IPS DF 4.7 (cell line): Measurements from ENCODE around the gene PPP2R1A.

Experiments
- DNase-seq: peaks from one replicate; pipeline ENCODE4 v3.0.0-alpha.2; 2013; ENCODE audit warnings: low spot score; ENCODE audit errors: extremely low read depth

PPP2R1A gene

DNA sequence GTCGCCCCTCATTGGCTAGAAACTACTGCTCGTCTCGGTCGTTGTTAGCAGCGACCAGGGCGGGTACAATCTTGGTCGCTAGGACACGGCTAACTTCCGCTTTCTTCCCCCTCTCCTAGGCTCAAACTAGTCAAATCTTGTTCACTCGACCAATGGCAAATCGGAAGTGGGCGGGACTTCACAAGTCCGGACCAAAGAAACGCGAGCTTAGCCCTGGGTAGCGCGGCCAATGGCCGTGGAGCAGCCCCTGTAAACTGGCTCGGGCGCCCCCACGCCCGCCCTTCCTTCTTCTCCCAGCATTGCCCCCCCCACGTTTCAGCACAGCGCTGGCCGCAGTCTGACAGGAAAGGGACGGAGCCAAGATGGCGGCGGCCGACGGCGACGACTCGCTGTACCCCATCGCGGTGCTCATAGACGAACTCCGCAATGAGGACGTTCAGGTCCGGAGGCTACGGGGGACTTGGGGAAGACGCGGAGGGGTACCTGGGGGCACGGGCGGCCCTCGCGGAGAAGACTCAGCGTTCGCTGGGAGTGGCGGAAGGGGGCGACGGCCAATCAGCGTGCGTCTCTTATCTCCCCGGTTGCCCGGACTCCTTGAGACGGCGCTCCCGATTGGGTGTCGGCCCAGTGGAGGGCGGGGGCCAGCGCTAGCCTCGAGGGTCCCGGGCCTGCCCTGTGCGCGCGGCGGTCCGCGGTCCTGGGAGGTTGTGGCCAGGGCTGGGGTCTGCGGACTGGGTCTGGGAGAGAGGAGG, at the start of gene PPP2R1A:
Gene PPP2R1A (plus strand): TSS at position 318 of the 752 bp plus-strand sequence. CDS start 45 bp downstream, at position 363.
- DNase-seq, result peak; percentile 100

DNA sequence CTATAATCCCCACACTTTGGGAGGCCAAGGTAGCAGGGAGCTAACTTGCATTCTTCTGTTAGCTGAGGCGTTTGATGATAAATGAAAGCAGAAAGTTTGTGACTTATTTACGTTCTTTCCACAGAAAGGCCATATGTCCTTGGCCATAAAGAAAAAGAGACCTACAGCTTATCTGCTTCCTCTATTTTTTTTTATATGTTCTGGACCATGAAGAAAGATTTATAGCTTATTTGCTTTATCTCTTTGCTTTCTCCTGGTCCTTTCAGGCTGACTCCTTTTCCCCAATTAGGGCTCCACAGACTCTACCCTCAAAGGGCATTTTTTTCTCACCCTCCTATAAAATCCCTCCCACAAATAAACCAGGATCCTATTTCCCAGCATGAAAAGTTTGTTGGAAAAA, 48.6 kb upstream of the PPP2R1A start:
- no peak for DNase-seq

GRCh38 chr19:52142001-52142595, 47.8 kb upstream of the PPP2R1A start:
- DNase-seq, result no peak

DNA sequence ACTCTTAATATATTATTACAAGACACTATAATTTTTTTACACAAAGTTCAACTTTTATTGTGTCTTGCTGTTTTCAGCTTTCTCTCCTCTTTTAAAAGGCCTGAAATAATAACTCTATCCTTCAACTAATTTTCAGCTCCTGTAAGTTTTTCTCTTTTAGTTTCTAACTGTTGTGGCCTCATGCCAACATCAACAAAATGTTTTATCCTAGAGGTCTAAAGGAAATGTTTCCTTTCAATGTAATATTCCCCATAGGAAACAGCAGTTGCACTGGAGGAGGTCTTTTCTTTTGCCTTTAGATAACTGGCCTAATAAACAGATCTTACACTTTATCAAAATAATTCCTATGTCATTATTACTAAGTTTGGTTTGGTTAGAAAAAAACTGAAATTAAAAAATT, 41.6 kb upstream of the PPP2R1A start:
- no peak for DNase-seq

- no peak for DNase-seq
Observed at GRCh38 chr19:52155596-52156359, 34.1 kb upstream of the PPP2R1A start.

GRCh38 chr19:52170304-52170703, 19.5 kb upstream of the PPP2R1A start:
- no peak for DNase-seq

- DNase-seq, result no peak
Observed at GRCh38 chr19:52170863-52171320, 19.0 kb upstream of the PPP2R1A start.

- no peak for DNase-seq
Observed at GRCh38 chr19:52171321-52172169, 18.3 kb upstream of the PPP2R1A start, which contains the start of gene ZNF836. Gene ZNF836 (minus strand): TSS chr19:52171621. CDS start chr19:52168072, 3,549 bp downstream.

- no peak for DNase-seq
Observed at GRCh38 chr19:52172347-52172746, 17.5 kb upstream of the PPP2R1A start.

DNA sequence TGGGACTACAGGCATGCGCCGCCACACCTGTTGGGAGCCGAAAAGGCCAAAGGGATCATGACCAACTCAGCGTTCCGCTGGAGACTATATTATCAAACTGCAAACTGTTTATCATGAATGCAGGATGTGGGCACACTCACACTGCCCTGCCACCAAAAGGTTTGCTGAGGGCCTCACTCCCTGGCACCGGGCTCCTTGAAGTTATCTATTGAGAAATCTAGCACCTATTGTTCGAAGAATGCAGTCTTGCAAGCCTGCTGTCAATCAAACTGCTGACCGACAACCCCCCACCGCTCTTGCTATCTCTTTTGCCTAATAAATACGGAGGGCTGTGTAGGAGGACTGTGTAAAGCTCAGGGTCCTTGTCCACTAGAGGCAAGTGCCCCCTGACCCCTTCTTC, 13.3 kb upstream of the PPP2R1A start:
- DNase-seq, result no peak

DNA sequence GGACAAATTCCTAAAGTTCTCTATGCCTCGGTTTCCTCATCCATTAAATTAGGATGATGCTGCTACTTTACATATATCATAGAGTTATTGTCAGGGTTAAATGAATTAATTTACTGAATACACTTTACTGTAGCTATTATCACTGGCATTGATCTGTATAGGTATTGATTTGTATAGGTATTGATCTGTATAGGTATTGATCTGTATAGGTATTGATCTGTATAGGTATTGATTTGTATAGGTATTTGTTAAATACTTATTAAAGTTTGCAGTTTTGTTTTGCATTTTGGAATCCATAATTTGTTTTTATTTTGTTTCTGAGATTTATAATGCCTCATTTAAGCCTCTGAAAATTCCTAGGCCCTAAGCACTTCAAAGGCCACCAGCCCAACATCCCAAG, 2.4 kb upstream of the PPP2R1A start:
- DNase-seq, result no peak

DNA sequence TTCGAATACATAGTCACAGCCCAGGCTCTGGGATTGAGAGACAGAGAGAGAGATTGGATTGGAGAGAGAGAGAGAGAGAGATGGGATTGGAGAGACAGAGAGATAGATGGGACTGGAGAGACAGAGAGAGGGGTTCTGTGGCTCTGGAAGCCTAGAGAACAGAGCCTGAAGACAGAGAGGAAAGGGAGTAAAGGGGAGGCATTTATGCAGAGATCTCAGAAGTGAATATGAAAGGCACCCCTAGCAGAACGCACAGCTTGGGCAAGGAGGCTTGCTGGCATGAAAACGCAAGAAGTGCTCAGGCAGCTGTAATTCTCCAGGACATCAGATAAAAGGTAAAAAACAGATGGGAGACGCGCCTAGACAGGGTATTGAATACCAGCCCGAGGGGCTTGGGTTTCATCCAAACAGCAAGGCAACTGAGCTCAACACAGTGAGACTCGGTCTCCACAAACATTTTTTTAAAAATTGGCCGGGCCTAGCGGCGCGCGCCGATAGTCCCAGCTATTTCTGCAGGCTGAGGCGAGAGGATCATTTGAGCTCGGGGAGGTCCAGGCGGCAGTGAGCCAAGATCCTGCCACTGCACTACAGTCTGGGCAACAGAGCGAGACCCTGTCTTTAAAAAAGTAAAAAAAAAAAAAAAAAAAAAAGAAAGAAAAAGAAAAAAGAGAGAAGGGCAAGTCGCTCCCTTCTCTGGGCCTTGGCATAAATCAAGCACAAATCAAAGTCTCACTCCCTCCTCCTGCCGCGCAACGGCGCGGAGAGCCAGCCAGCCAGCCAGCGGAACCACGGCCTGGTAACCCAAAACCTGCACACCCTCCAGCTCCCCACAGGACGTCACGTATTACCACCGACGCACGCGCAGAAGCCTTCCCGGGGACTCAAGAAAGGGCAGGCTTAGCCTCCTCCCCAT, 774 bp upstream of the PPP2R1A start:
- DNase-seq, result no peak

DNA sequence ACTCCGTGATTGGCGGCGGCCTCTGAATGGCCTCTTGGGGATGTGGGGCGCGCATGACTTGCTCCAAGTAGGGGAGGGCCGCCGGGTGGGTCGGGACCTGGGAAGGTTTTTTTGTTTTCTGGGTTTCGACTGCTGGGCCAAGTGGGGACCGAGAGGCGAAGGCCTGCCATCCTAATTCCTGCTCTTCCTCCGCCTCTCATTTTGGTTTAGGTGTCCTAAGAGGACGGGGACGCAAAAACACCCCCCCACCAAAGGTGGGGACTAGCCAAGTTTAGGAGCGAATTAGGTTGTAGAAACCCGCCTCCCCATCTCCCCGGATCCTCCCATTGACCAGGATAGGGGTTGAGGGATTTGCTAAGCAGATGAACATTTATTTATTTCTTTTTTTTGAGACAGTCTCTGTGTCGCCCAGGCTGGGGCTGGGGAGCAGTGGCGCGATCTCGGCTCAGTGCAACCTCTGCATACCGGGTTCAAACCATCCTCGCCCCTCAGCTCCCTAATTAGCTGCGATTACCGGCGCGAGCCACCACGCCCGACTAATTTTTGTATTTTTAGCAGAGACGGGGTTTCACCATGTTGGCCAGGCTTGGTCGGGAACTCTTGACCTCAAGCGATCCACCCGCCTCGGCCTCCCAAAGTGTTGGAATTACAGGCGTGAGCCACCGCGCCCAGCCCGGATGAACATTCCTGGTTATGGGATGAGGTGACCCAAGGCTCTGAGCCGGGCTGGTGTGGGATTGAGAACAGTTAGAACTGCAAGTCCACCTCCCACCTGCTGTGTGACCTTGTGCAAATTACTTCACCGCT, 838 bp downstream of the PPP2R1A start:
- no peak for DNase-seq

GRCh38 chr19:52191389-52191788, 1.5 kb downstream of the PPP2R1A start:
- DNase-seq, result no peak

- DNase-seq, result no peak
Observed at GRCh38 chr19:52191951-52192350, 2.1 kb downstream of the PPP2R1A start.

GRCh38 chr19:52196256-52196967, 6.6 kb downstream of the PPP2R1A start:
- no peak for DNase-seq

- DNase-seq, result no peak
Observed at GRCh38 chr19:52197964-52198363, 8.1 kb downstream of the PPP2R1A start.

DNA sequence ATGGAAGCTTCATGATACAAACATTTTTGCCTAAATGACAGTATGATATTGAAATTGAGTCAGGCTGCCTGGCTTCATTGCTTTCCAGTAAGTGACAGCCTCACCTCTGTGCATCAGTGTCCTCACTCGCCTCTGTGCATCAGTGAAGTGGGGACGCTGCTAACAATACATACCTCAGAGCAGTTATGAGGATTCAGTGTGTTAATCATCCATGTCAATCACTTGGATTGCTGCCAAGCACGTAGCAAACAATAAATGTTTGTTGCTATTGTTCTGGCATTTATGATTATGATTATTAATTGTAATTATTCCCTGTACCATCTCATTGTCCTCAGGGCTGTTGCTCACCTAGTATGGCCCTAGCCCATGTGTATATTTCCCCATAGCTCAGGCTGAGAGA, 8.8 kb downstream of the PPP2R1A start:
- no peak for DNase-seq

GRCh38 chr19:52200044-52200443, 10.2 kb downstream of the PPP2R1A start:
- DNase-seq, result no peak
